Lung (tissue), 12 donors: ENCODE measurements around the gene ASGR1. TPM values are rescaled to one million over a fixed set of nuclear protein-coding genes. Genes with fewer than 3 reads are reported as not detected.
A peak's percentile ranks its signal among the peaks of the same experiment; 100 is the strongest.

Experiments used
- ATAC-seq: fragments of 200-7000 bp; cut with Tn5 transposase; one replicate; pipeline ENCODE4 v1.9.1; 2020; ENCODE audit warnings: moderate number of reproducible peaks; ENCODE audit not compliant: insufficient read depth, low FRiP score
- DNase-seq, 3 donors: peaks; one replicate each; pipeline ENCODE4 v3.0.0-alpha.2; 2013 to 2017
- H3K27ac ChIP-seq, 2 donors: one replicate each; pipeline ENCODE4 v1.5.1; 2013; ENCODE audit warnings: mild to moderate bottlenecking in 2 of 2, moderate library complexity in 2 of 2, control low read depth in 1 of 2, inconsistent platforms in 1 of 2, low read depth in 1 of 2, low read length in 1 of 2
- H3K27me3 ChIP-seq, 3 donors: one replicate each; pipeline ENCODE4 v1.5.1; 2013; ENCODE audit warnings: low read length in 2 of 3; ENCODE audit not compliant: control insufficient read depth in 3 of 3, insufficient read depth in 3 of 3
- H3K36me3 ChIP-seq, 4 donors: one replicate each; pipeline ENCODE4 v1.5.1; 2013; ENCODE audit warnings: low read length in 4 of 4, mild to moderate bottlenecking in 1 of 4, moderate library complexity in 1 of 4; ENCODE audit not compliant: control insufficient read depth in 4 of 4, insufficient read depth in 4 of 4
- H3K4me1 ChIP-seq, 5 donors: one replicate each; pipeline ENCODE4 v1.5.1; 2013; ENCODE audit warnings: low read length in 5 of 5, mild to moderate bottlenecking in 2 of 5, moderate library complexity in 1 of 5; ENCODE audit not compliant: control insufficient read depth in 5 of 5, insufficient read depth in 5 of 5
- H3K4me3 ChIP-seq: one replicate; pipeline ENCODE4 v1.5.1; 2013; ENCODE audit warnings: mild to moderate bottlenecking, control low read depth, moderate library complexity
- H3K9ac ChIP-seq, 2 donors: one replicate each; pipeline ENCODE4 v1.5.1; 2013; ENCODE audit warnings: low read length in 2 of 2, control low read depth in 1 of 2; ENCODE audit not compliant: insufficient read depth in 1 of 2
- H3K9me3 ChIP-seq, 4 donors: one replicate each; pipeline ENCODE4 v1.5.1; 2013; ENCODE audit warnings: low read length in 3 of 4, mild to moderate bottlenecking in 1 of 4, moderate library complexity in 1 of 4; ENCODE audit not compliant: control insufficient read depth in 4 of 4, insufficient read depth in 3 of 4
- CTCF ChIP-seq: IDR thresholded peaks from 2 replicates; pipeline ENCODE4 v1.5.1; 2012; ENCODE audit warnings: mild to moderate bottlenecking; ENCODE audit errors: control extremely low read depth, extremely low read depth
- WGBS, 2 donors: extraction: QIAGEN DNeasy Blood & Tissue Kit; methylation state at CpG; one replicate each; pipeline ENCODE4 v1.1.7; 2013; 5-methylcytosine and 5-hydroxymethylcytosine counted together
- polyA plus RNA-seq, 2 donors: library from polyadenylated mRNA; stranded (reverse); fragments of 200-250 nt; gene quantifications; one replicate each; pipeline ENCODE4 v1.2.1, GENCODE V29; 2013
- total RNA-seq, 2 donors: library from RNA; depleted of rRNA in 1 of 2; stranded (reverse); fragments of >200 nt in 1 of 2; gene quantifications; one replicate each; pipeline ENCODE4 v1.2.1, GENCODE V29; 2014 to 2021
- donor health status: control.
- donor health status: control.
- donor health status: Bipolar disorder and iron deficiency.
- donor health status: healthy.
- donor health status: DM: yes; HTN: yes; CAD: no.

ASGR1 gene
- total and polyA plus RNA-seq, 4 donors = 5.9 to 11.2 (median 6.5) TPM

GRCh38 chr17:7211491-7212273 is 32.5 kb upstream of the ASGR1 start:
- TF ChIP-seq CTCF = no peak
- H3K4me3 ChIP-seq = no peak overlapping the region
- peak overlapping the region in 1 of 2 donors; percentile 64 for H3K9ac ChIP-seq
- peak in 1 of 3 donors; percentile 37 for DNase-seq
- peaks cover 0 to 40% (median 7%) of the 10 kb centered on the region in 5 donors for H3K4me1 ChIP-seq
- no peak for ATAC-seq
- 47 to 77% methylated on average over 27 of the region's 37 CpGs for WGBS, 2 donors
- no peak overlapping the region for H3K27ac ChIP-seq
- H3K9me3 ChIP-seq = no peaks in the 10 kb centered on the region
- no peaks in the 10 kb centered on the region for H3K27me3 ChIP-seq
- no peaks in the 10 kb centered on the region for H3K36me3 ChIP-seq

- H3K4me3 ChIP-seq = no peak overlapping the region
Observed at GRCh38 chr17:7208754-7209460, 29.7 kb upstream of the ASGR1 start.

GRCh38 chr17:7208027-7208571 is 28.9 kb upstream of the ASGR1 start:
- no peak for TF ChIP-seq CTCF
- no peaks in the 10 kb centered on the region for H3K27me3 ChIP-seq
- no peak overlapping the region for H3K27ac ChIP-seq
- ATAC-seq = no peak
- H3K36me3 ChIP-seq = peaks cover 0 to 3% (median 2%) of the 10 kb centered on the region in 4 donors
- H3K4me3 ChIP-seq = no peak overlapping the region
- H3K9me3 ChIP-seq = no peaks in the 10 kb centered on the region
- 73 to 81% methylated on average over 21 of the region's 21 CpGs for WGBS, 2 donors
- H3K9ac ChIP-seq = no peak overlapping the region
- DNase-seq = no peak
- H3K4me1 ChIP-seq = peaks cover 0 to 25% (median 6%) of the 10 kb centered on the region in 5 donors

More at GRCh38 chr17:7208754-7209460, 29.7 kb upstream of the ASGR1 start:
- 91 to 96% methylated on average over 9 of the region's 9 CpGs for WGBS, 2 donors
- DNase-seq (peak in 1 of 3 donors; percentile 42), ATAC-seq (no peak)
- no peak for TF ChIP-seq CTCF
- Histone ChIP-seq H3K27ac (no peak overlapping the region), H3K9ac (no peak overlapping the region), H3K4me1 (peaks cover 0 to 31% (median 7%) of the 10 kb centered on the region in 5 donors), H3K9me3 (no peaks in the 10 kb centered on the region), H3K36me3 (no peaks in the 10 kb centered on the region), H3K27me3 (no peaks in the 10 kb centered on the region)
